K562 (cell line): ENCODE measurements around the gene PMVK. TPM values are rescaled to one million over a fixed set of nuclear protein-coding genes. Genes with fewer than 3 reads are reported as not detected.

ENCODE experiments used
- CBFA2T3 ChIP-seq: fragments of 450-650 bp; IDR thresholded peaks from 2 replicates; pipeline ENCODE4 v1.6.1; 2017
- CREM ChIP-seq: IDR thresholded peaks from 2 replicates; pipeline ENCODE4 v1.6.1; 2014; ENCODE audit warnings: antibody characterized with exemption, low read depth
- ETV1 ChIP-seq: fragments of 450-650 bp; conservative IDR thresholded peaks from 2 replicates; pipeline ENCODE4 v1.6.1; 2016; ENCODE audit warnings: missing genetic modification characterization, control low read depth, low read depth, missing compliant biosample characterization
- GATAD2B ChIP-seq: fragments of 450-650 bp; IDR thresholded peaks from 2 replicates; pipeline ENCODE4 v1.6.1; 2017; ENCODE audit warnings: mild to moderate bottlenecking, borderline replicate concordance
- IFI16 ChIP-seq: fragments of 250-450 bp; sonication (Bioruptor Pico); IDR thresholded peaks from 2 replicates; pipeline ENCODE4 v2.1.2; 2022; ENCODE audit warnings: mild to moderate bottlenecking, inconsistent platforms
- NFE2L1 ChIP-seq: fragments of 450-650 bp; IDR thresholded peaks from 2 replicates; pipeline ENCODE4 v1.6.1; 2016; ENCODE audit warnings: missing genetic modification characterization, low read depth, mild to moderate bottlenecking, missing compliant biosample characterization, moderate library complexity, borderline replicate concordance
- SMARCA4 ChIP-seq: fragments of 450-650 bp; IDR thresholded peaks from 2 replicates; pipeline ENCODE4 v1.6.1; 2016
- SMARCE1 ChIP-seq: fragments of 450-650 bp; IDR thresholded peaks from 2 replicates; pipeline ENCODE4 v1.7.1; 2016; ENCODE audit warnings: mild to moderate bottlenecking
- TCF3 ChIP-seq: sonication (generic); formaldehyde crosslinking; IDR thresholded peaks from 2 replicates; pipeline ENCODE4 v1.4.0; 2020; ENCODE audit warnings: mild to moderate bottlenecking, missing genetic modification reagents
- polyA plus RNA-seq, 8 experiments: library from polyadenylated mRNA; depleted of rRNA in 4 of 8; stranded (reverse) in 5 of 8; unstranded in 3 of 8; fragments of >200 nt; fragmentation: Nextera tagmentation in 2 of 8; fragmentation: Illumina TruSeq in 1 of 8; extraction: Ambion mirVana in 2 of 8; extraction: Trizol in 1 of 8; gene quantifications; 2 replicates each; pipeline versions ENCODE4 v1.2.1 to v1.2.3, GENCODE V29; 2011 to 2014; ENCODE audit warnings: inconsistent platforms in 1 of 8, missing spikeins in 1 of 8
- total RNA-seq, 7 experiments: library from RNA; depleted of rRNA in 6 of 7; stranded (reverse); fragments of >200 nt in 6 of 7; fragmentation: Illumina TruSeq in 2 of 7; extraction: Trizol in 2 of 7; gene quantifications; 2 replicates each; pipeline versions ENCODE4 v1.2.1 to v1.2.3, GENCODE V29; 2011 to 2021; ENCODE audit warnings: low replicate concordance in 1 of 7
- TF ChIP-seq, protein P1 (sequence below), 2 experiments: IDR thresholded peaks; 2 replicates each; pipeline ENCODE4 v1.6.1; 2011; ENCODE audit warnings: borderline replicate concordance in 1 of 2, control low read depth in 1 of 2, low read depth in 1 of 2, low read length in 1 of 2, mild to moderate bottlenecking in 1 of 2, mixed read lengths in 1 of 2, moderate library complexity in 1 of 2; ENCODE audit not compliant: insufficient read depth in 1 of 2, insufficient read length in 1 of 2, poor library complexity in 1 of 2, severe bottlenecking in 1 of 2; ENCODE audit errors: extremely low read depth in 1 of 2
- TF ChIP-seq, protein P2 (sequence below): sonication (generic); formaldehyde crosslinking; IDR thresholded peaks from 2 replicates; pipeline ENCODE4 v1.9.0; 2022; ENCODE audit warnings: mild to moderate bottlenecking, missing genetic modification reagents
- TF ChIP-seq, protein P3 (sequence below): fragments of 250-450 bp; sonication (Bioruptor Pico); IDR thresholded peaks from 2 replicates; pipeline ENCODE4 v1.5.0; 2021; ENCODE audit warnings: mild to moderate bottlenecking, moderate library complexity
- TF ChIP-seq, protein P4 (sequence below), 2 experiments: fragments of 450-650 bp in 1 of 2; sonication (generic) in 1 of 2; formaldehyde crosslinking in 1 of 2; IDR thresholded peaks in 1 of 2; conservative IDR thresholded peaks in 1 of 2; 2 replicates each; pipeline versions ENCODE4 v1.6.1 to v1.8.1; 2016 to 2023; ENCODE audit warnings: mild to moderate bottlenecking in 2 of 2, moderate library complexity in 2 of 2, inconsistent platforms in 1 of 2, missing genetic modification reagents in 1 of 2

The PMVK gene
- total and polyA plus RNA-seq, 9 of the 15 experiments (the other 6 are each of a cell fraction or from before 2014, with no cell fraction given): 1.1 to 15.3 (median 6.3) TPM

DNA sequence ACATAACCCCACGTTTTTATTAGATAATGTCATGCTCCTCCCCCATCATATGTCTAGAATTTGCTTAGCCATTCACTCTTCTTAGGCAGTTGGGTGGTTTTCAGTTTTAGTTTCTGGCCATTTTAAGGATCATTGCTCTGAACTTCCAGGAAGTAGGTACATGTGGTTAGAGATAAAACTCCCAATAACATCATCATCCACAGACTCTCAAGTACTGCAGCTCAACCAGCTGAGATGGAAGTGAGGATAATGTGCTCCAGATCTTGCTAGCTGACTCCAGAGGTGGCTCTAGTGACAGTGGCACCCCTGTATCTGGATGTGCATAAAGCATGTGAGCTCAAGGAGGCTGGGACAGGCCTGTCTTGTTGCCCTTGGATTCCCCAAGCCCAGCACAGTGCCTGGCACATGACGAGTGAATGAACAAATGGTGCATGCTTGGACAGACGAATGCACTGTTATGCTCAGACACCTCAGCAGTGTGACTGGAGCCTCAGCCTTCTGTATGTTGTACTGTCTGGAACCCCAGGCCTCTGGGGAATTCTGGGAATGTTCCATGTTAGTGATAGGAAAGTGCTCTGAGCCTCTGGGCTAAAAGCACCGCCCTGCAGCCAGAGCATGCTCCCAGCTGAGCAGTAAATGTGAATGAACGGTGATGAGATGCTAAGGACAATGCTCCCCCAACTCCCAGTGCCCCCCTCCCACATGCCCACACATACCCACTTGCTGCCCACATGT lies 50.1 kb downstream of the PMVK start (continued):
- TF ChIP-seq NFE2L1 (no peak), GATAD2B (0 out of 2 replicates have a peak, but pooled peaks have one; percentile 6), CBFA2T3 (peak; percentile 77), CREM (peak; percentile 42; the same call in 1 of the 2 replicates), TCF3 (CRISPR knock-in tag) (peak; percentile 75), SMARCE1 (peak; percentile 61), ETV1 (tag) (peak; percentile 58; the same call in 1 of the 2 replicates), SMARCA4 (peak; percentile 79; the same call in 1 of the 2 replicates), IFI16 (CRISPR knock-in tag) (no peak)
- TF ChIP-seq, protein P1, sequence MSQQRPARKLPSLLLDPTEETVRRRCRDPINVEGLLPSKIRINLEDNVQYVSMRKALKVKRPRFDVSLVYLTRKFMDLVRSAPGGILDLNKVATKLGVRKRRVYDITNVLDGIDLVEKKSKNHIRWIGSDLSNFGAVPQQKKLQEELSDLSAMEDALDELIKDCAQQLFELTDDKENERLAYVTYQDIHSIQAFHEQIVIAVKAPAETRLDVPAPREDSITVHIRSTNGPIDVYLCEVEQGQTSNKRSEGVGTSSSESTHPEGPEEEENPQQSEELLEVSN (IDR thresholded peaks at IDR 0.05; ENCODE audit: borderline replicate concordance in 1 of 2, extremely low read depth in 1 of 2, insufficient read depth in 1 of 2, insufficient read length in 1 of 2, low read depth in 1 of 2, low read length in 1 of 2, poor library complexity in 1 of 2, severe bottlenecking in 1 of 2): peak in 1 of 2 experiments; percentile 14
- TF ChIP-seq, protein P2, sequence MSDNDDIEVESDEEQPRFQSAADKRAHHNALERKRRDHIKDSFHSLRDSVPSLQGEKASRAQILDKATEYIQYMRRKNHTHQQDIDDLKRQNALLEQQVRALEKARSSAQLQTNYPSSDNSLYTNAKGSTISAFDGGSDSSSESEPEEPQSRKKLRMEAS (CRISPR knock-in tag): peak; percentile 39; the same call in 1 of the 2 replicates
- TF ChIP-seq, protein P3, sequence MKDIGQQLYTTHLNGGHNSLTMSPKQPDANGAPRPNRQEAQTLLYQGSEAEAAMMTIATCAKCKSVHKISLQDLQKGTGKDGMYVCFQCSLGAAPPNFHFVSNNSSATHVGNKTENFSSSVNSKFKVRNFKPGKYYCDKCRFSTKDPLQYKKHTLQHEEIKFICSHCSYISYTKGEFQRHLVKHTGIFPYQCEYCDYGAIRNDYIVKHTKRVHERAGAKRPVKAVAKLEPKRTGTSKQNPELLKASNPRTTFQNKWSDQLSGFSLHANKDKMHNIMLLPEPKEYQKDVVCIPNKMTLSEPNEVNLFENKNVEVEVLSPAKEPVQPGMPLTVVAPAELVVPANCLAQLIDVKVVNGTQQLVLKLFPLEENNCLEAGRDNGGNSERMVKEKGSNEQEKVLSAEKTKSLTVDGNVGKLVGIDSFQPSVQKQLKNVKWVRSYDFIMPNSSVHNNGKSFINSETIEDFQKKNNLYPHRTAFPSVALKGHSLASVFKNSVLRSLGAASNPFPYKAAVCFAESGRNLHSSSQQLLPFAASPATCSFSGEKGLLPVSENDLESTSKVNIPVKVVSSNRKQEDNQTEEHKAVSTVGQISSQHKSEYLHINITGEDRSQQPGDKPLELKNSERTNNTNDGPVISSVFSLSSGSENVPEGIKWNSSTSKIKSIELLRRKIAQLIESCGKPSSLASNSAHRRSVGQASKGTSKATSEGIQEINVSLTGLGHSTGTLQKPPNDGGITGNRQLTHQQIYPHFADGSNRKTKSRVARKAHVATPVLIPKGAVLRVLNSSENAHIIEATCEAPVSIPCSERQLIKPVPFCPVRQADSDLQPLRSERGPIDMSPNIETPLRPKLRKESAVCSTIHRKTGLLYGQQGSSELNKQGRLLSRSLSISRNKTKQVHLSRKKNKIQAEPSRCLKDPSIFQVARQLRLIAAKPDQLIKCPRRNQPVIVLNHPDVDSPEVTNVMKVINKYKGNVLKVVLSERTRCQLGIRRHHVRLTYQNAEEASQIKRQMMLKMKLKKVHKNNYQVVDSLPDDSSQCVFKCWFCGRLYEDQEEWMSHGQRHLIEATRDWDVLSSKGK (CRISPR knock-in tag): no peak
- TF ChIP-seq, protein P4, sequence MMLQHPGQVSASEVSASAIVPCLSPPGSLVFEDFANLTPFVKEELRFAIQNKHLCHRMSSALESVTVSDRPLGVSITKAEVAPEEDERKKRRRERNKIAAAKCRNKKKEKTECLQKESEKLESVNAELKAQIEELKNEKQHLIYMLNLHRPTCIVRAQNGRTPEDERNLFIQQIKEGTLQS (IDR thresholded peaks at IDR 0.05): peak; percentile 60; the same call in 1 of the 2 replicates
- TF ChIP-seq, protein P4 (CRISPR knock-in tag; conservative IDR thresholded peaks at IDR 0.05): no peak
